Suprapubic skin (tissue), 3 donors: ENCODE measurements around the gene TFPI.

Experiments
- POLR2A ChIP-seq, 2 donors: fragments of 450-650 bp; IDR thresholded peaks; one replicate each; pipeline ENCODE4 v1.6.1; 2017; ENCODE audit warnings: antibody characterized with exemption in 2 of 2, mild to moderate bottlenecking in 2 of 2, moderate library complexity in 2 of 2
- TF ChIP-seq, protein P1 (sequence below), 2 donors: fragments of 200-600 bp in 1 of 2; fragments of 450-650 bp in 1 of 2; sonication (generic) in 1 of 2; IDR thresholded peaks; one replicate each; pipeline ENCODE4 v1.5.1; 2016 to 2019; ENCODE audit warnings: antibody characterized with exemption in 2 of 2, mild to moderate bottlenecking in 1 of 2, moderate library complexity in 1 of 2

DNA sequence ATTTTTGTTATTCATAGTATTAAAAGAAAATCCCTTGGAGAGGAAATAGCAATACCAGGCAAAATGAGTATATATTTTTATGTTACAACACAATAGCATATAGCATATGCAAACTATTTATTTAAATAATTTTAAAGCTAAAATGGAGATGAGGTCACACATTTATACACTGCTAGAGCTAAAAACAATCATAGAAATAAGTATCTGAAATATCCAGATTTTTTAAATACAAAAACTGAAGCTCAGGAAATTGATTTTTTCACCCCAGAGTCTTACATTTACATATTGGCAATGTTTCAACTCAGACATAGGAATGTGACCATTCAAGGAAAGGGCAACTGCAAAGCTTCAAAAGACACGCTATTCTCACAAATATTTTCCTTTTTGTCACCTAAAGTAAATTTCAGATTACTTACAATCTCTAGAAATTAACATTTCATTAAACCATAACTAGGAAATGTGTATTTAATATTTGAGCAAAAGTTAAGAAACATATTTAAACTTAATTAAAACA lies 8.9 kb downstream of the TFPI start:
- TF ChIP-seq, protein P1, sequence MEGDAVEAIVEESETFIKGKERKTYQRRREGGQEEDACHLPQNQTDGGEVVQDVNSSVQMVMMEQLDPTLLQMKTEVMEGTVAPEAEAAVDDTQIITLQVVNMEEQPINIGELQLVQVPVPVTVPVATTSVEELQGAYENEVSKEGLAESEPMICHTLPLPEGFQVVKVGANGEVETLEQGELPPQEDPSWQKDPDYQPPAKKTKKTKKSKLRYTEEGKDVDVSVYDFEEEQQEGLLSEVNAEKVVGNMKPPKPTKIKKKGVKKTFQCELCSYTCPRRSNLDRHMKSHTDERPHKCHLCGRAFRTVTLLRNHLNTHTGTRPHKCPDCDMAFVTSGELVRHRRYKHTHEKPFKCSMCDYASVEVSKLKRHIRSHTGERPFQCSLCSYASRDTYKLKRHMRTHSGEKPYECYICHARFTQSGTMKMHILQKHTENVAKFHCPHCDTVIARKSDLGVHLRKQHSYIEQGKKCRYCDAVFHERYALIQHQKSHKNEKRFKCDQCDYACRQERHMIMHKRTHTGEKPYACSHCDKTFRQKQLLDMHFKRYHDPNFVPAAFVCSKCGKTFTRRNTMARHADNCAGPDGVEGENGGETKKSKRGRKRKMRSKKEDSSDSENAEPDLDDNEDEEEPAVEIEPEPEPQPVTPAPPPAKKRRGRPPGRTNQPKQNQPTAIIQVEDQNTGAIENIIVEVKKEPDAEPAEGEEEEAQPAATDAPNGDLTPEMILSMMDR (IDR thresholded peaks at IDR 0.05): no peak
- no peak for TF ChIP-seq POLR2A (IDR thresholded peaks at IDR 0.05)
